Measurements from ENCODE around the gene LPCAT3.
"Not testable (repeated sequence)": the region's sequence is repeated elsewhere in the genome, so short reads cannot be mapped to it uniquely, and the experiment has no call there.

LPCAT3 gene

GRCh38 chr12:7045913-7046312 lies 27.6 kb upstream of the LPCAT3 start:
- Histone ChIP-seq H3K4me1 (ENCODE audit: control insufficient read depth in 1 of 2, insufficient read depth in 1 of 2, low read depth in 1 of 2, low read length in 1 of 2) (peaks cover 3 to 7% of the 10 kb centered on the region in 2 experiments), H3K4me3 (ENCODE audit: low read depth in 1 of 2, low read length in 1 of 2) (no peak overlapping the region), H3K27me3 (peaks cover 14% of the 10 kb centered on the region), H3K27ac (no peak overlapping the region), H3K36me3 (no peaks in the 10 kb centered on the region), H3K9me3 (no peaks in the 10 kb centered on the region)
- no peak for TF ChIP-seq CTCF (IDR thresholded peaks at IDR 0.05)

GRCh38 chr12:7042842-7043241 lies 24.6 kb upstream of the LPCAT3 start:
- Histone ChIP-seq H3K4me3 (ENCODE audit: low read depth in 1 of 2, low read length in 1 of 2) (no peak overlapping the region), H3K27ac (no peak overlapping the region), H3K27me3 (peaks cover 3% of the 10 kb centered on the region), H3K36me3 (no peaks in the 10 kb centered on the region), H3K9me3 (no peaks in the 10 kb centered on the region), H3K4me1 (ENCODE audit: control insufficient read depth in 1 of 2, insufficient read depth in 1 of 2, low read depth in 1 of 2, low read length in 1 of 2) (peaks cover 3 to 7% of the 10 kb centered on the region in 2 experiments)
- TF ChIP-seq CTCF (IDR thresholded peaks at IDR 0.05) = no peak

- H3K27me3 ChIP-seq = peaks cover 3% of the 10 kb centered on the region
- H3K4me3 ChIP-seq (ENCODE audit: low read depth in 1 of 2, low read length in 1 of 2) = no peak overlapping the region
- H3K27ac ChIP-seq = no peak overlapping the region
- H3K4me1 ChIP-seq (ENCODE audit: control insufficient read depth in 1 of 2, insufficient read depth in 1 of 2, low read depth in 1 of 2, low read length in 1 of 2) = no peaks in the 10 kb centered on the region
- H3K9me3 ChIP-seq = no peaks in the 10 kb centered on the region
- H3K36me3 ChIP-seq = no peaks in the 10 kb centered on the region
- TF ChIP-seq CTCF (IDR thresholded peaks at IDR 0.05) = no peak
Measured at GRCh38 chr12:7039403-7039802, 21.1 kb upstream of the LPCAT3 start.

GRCh38 chr12:7038591-7038990 lies 20.3 kb upstream of the LPCAT3 start:
- no peak overlapping the region for H3K27ac ChIP-seq
- H3K4me3 ChIP-seq (ENCODE audit: low read depth in 1 of 2, low read length in 1 of 2) = no peak overlapping the region
- TF ChIP-seq CTCF (IDR thresholded peaks at IDR 0.05) = no peak
- no peaks in the 10 kb centered on the region for H3K4me1 ChIP-seq (ENCODE audit: control insufficient read depth in 1 of 2, insufficient read depth in 1 of 2, low read depth in 1 of 2, low read length in 1 of 2)
- H3K27me3 ChIP-seq = peaks cover 3% of the 10 kb centered on the region
- no peaks in the 10 kb centered on the region for H3K36me3 ChIP-seq
- no peaks in the 10 kb centered on the region for H3K9me3 ChIP-seq

GRCh38 chr12:7037411-7037810 lies 19.1 kb upstream of the LPCAT3 start:
- H3K4me3 ChIP-seq (ENCODE audit: low read depth in 1 of 2, low read length in 1 of 2); H3K27me3 ChIP-seq; H3K9me3 ChIP-seq; H3K4me1 ChIP-seq (ENCODE audit: control insufficient read depth in 1 of 2, insufficient read depth in 1 of 2, low read depth in 1 of 2, low read length in 1 of 2); H3K27ac ChIP-seq; H3K36me3 ChIP-seq: not testable (repeated sequence)

GRCh38 chr12:7035463-7035862 lies 17.2 kb upstream of the LPCAT3 start:
- H3K36me3 ChIP-seq = no peaks in the 10 kb centered on the region
- H3K27ac ChIP-seq = no peak overlapping the region
- no peaks in the 10 kb centered on the region for H3K4me1 ChIP-seq (ENCODE audit: control insufficient read depth in 1 of 2, insufficient read depth in 1 of 2, low read depth in 1 of 2, low read length in 1 of 2)
- no peaks in the 10 kb centered on the region for H3K27me3 ChIP-seq
- H3K9me3 ChIP-seq = no peaks in the 10 kb centered on the region
- no peak overlapping the region for H3K4me3 ChIP-seq (ENCODE audit: low read depth in 1 of 2, low read length in 1 of 2)
- TF ChIP-seq CTCF (IDR thresholded peaks at IDR 0.05) = no peak
